DND-41 (cell line): ENCODE measurements around the gene PRR5L.

ENCODE experiments used
- CTCF ChIP-seq: IDR thresholded peaks from 2 replicates; pipeline ENCODE4 v1.5.1; 2012; ENCODE audit warnings: borderline replicate concordance, low read length, moderate library complexity, mild to moderate bottlenecking; ENCODE audit not compliant: poor library complexity, severe bottlenecking; ENCODE audit errors: extremely low read depth
- EZH2 ChIP-seq: IDR thresholded peaks from 3 replicates; pipeline ENCODE4 v1.6.1; 2012; ENCODE audit warnings: borderline replicate concordance, low read depth, mild to moderate bottlenecking, moderate library complexity, low read length, inconsistent platforms; ENCODE audit not compliant: severe bottlenecking

GRCh38 chr11:36309779-36310178 is 13.7 kb downstream of the PRR5L start:
- no peak for TF ChIP-seq CTCF
- no peak for TF ChIP-seq EZH2
